ENCODE data around the gene NCOR1. TPM values are rescaled to one million over a fixed set of nuclear protein-coding genes. Genes with fewer than 3 reads are reported as not detected.

NCOR1 gene
- total RNA-seq, 1 experiment from 2014 or later, result 83.8 TPM

DNA sequence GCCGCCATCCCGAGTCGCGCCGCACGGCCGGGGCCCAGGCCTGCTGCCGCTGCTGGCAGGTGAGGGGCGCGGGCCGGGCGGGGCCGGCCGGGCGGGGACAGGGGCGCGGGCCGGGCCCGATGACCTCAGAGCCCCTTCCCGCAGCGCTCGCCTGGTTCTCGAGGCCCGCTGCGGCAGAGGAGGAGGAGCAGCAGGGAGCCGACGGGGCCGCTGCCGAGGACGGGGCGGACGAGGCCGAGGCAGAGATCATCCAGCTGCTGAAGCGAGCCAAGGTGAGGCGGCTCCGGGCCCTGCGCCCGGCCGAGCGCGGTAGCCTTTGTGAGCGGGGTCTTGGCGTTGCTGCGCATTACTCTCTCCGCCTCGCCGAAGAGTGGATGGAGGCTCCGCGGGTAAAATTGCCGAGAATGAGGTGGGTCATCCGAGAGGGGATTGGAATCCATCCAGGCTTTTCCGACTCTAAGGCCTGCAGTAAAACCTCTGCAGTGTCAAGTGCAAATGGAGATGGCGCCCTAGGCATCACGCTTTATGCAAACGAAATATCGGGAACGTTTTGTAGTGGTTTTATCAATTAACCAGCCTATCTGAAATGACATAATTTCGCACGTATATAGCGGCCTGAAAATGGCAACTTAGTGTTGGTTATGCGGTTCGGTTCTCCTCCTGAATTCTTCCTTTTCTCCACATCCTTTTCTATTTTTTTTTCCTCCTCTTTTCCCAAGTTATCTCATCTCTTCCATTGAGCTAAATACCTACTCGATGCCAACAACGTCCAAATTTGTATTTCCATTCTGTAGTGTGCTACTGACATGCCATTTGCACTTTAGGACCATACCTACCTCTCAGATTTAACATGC lies 215.1 kb downstream of the NCOR1 start:
- ATAC-seq (peak; percentile 64), DNase-seq (ENCODE audit: low read depth, low spot score) (no peak)
- Histone ChIP-seq H3K36me3 (ENCODE audit: control insufficient read depth, insufficient read depth, low read length) (peaks cover 29% of the 10 kb centered on the region), H3K27me3 (ENCODE audit: control insufficient read depth, insufficient read depth, low read length) (no peaks in the 10 kb centered on the region), H3K4me1 (ENCODE audit: control insufficient read depth, insufficient read depth, low read length) (peaks cover 5% of the 10 kb centered on the region; the same call in 1 of the 2 replicates), H3K27ac (ENCODE audit: low read length) (peak overlapping the region; percentile 85), H3K4me3 (ENCODE audit: low read depth in 2 of 2, low read length in 2 of 2) (peak overlapping the region; percentile 77 to 81), H3K9me3 (ENCODE audit: control insufficient read depth, insufficient read depth, low read depth, low read length) (peaks cover 4% of the 10 kb centered on the region; the same call in 1 of the 2 replicates)
- ChIA-PET CTCF (no interaction called here), POLR2A (no interaction called here)
- TF ChIP-seq, protein P1, sequence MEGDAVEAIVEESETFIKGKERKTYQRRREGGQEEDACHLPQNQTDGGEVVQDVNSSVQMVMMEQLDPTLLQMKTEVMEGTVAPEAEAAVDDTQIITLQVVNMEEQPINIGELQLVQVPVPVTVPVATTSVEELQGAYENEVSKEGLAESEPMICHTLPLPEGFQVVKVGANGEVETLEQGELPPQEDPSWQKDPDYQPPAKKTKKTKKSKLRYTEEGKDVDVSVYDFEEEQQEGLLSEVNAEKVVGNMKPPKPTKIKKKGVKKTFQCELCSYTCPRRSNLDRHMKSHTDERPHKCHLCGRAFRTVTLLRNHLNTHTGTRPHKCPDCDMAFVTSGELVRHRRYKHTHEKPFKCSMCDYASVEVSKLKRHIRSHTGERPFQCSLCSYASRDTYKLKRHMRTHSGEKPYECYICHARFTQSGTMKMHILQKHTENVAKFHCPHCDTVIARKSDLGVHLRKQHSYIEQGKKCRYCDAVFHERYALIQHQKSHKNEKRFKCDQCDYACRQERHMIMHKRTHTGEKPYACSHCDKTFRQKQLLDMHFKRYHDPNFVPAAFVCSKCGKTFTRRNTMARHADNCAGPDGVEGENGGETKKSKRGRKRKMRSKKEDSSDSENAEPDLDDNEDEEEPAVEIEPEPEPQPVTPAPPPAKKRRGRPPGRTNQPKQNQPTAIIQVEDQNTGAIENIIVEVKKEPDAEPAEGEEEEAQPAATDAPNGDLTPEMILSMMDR (IDR thresholded peaks at IDR 0.05), result no peak
- no peak for TF ChIP-seq TCF7L2 (IDR thresholded peaks at IDR 0.05; ENCODE audit: low read depth, low read length)
- no peak; the same call in 1 of the 2 replicates for TF ChIP-seq SIN3A (IDR thresholded peaks at IDR 0.05; ENCODE audit: borderline replicate concordance, insufficient read depth, low read depth, low read length)
- TF ChIP-seq, protein P2, sequence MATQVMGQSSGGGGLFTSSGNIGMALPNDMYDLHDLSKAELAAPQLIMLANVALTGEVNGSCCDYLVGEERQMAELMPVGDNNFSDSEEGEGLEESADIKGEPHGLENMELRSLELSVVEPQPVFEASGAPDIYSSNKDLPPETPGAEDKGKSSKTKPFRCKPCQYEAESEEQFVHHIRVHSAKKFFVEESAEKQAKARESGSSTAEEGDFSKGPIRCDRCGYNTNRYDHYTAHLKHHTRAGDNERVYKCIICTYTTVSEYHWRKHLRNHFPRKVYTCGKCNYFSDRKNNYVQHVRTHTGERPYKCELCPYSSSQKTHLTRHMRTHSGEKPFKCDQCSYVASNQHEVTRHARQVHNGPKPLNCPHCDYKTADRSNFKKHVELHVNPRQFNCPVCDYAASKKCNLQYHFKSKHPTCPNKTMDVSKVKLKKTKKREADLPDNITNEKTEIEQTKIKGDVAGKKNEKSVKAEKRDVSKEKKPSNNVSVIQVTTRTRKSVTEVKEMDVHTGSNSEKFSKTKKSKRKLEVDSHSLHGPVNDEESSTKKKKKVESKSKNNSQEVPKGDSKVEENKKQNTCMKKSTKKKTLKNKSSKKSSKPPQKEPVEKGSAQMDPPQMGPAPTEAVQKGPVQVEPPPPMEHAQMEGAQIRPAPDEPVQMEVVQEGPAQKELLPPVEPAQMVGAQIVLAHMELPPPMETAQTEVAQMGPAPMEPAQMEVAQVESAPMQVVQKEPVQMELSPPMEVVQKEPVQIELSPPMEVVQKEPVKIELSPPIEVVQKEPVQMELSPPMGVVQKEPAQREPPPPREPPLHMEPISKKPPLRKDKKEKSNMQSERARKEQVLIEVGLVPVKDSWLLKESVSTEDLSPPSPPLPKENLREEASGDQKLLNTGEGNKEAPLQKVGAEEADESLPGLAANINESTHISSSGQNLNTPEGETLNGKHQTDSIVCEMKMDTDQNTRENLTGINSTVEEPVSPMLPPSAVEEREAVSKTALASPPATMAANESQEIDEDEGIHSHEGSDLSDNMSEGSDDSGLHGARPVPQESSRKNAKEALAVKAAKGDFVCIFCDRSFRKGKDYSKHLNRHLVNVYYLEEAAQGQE (IDR thresholded peaks at IDR 0.05; ENCODE audit: insufficient read depth in 1 of 2, low read depth in 2 of 2, low read length in 1 of 2), result no peak
- TF ChIP-seq POLR2AphosphoS5 (IDR thresholded peaks at IDR 0.05; ENCODE audit: low read depth, low read length), result no peak; the same call in 1 of the 2 replicates
- in situ Hi-C loops (cut with HindIII; ENCODE audit: low pct_unique_long_range_greater_than_20kb, low sequenced_read_pairs) (no loop called here), intact Hi-C loops (cut with micrococcal nuclease; ENCODE audit: unreplicated experiment) (loop anchor here (2.0 to 5.0 kb wide), 2 partner anchors 55 to 173 kb away; partner anchors contain the start of gene ADORA2B)
- no TSS peak for BruUV-seq (replicated peaks)

DNA sequence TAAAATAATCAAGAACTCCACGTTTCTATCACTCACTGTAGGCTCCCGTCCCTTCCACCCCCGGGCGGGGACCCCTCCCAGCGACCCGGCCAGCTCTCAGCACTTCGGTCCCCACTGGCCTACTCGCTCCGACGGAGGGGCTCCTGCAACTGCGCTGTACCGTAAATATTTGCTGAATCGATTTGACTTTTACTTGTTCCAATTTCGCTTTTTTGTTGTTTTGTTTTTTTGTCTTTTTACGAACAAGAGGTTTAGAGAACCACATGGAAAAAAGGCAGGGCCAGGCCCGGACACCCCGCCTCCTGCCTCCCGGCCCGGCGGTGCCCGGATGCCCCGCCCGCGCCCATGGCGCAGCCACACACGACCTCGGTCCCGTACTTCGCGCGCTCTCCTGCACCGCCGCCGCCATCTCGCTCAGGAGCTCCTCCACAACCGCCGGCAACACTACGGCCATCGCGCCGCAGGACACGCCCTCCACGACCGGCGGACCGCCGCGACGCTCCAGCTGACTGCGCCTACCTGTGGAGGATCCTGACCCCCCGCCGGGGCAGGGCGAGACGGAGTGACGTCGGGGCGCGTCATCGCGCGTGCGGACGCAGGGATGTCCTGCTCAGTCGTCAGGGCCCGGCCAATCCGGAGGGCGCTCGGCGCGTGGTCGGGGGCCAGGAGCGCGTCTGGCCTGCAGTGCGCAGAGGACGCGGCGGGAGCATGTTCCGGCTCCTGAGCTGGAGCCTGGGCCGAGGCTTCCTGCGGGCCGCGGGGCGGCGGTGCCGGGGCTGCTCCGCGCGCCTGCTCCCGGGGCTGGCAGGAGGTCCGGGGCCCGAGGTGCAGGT lies 216.0 kb downstream of the NCOR1 start, which contains the start of the genes TTC19 and ZSWIM7:
Gene TTC19, plus strand, starts transcription at position 684 of the 833 bp plus-strand sequence. Its CDS starts 25 bp downstream, at position 709.
Gene ZSWIM7, minus strand, starts transcription at position 564 of the 833 bp plus-strand sequence. Its CDS starts 110 bp downstream, at position 454.
- in situ Hi-C loops (cut with HindIII; ENCODE audit: low pct_unique_long_range_greater_than_20kb, low sequenced_read_pairs), result no loop called here
- peaks cover 4% of the 10 kb centered on the region; the same call in 1 of the 2 replicates for H3K9me3 ChIP-seq (ENCODE audit: control insufficient read depth, insufficient read depth, low read depth, low read length)
- intact Hi-C loops (cut with micrococcal nuclease; ENCODE audit: unreplicated experiment), result loop anchor here (2.0 to 5.0 kb wide), 2 partner anchors 55 to 172 kb away; partner anchors contain the start of gene ADORA2B
- ATAC-seq, result peak; percentile 98
- H3K4me3 ChIP-seq (ENCODE audit: low read depth in 2 of 2, low read length in 2 of 2), result peak within 1 kb of the TSS; percentile 77 to 81
- H3K4me1 ChIP-seq (ENCODE audit: control insufficient read depth, insufficient read depth, low read length), result peaks cover 5% of the 10 kb centered on the region; the same call in 1 of the 2 replicates
- TF ChIP-seq, protein P1 (IDR thresholded peaks at IDR 0.05), result no peak
- TF ChIP-seq TCF7L2 (IDR thresholded peaks at IDR 0.05; ENCODE audit: low read depth, low read length), result no peak
- TF ChIP-seq, protein P2 (IDR thresholded peaks at IDR 0.05; ENCODE audit: insufficient read depth in 1 of 2, low read depth in 2 of 2, low read length in 1 of 2), result no peak; a peak in 1 of 4 replicates
- TF ChIP-seq POLR2AphosphoS5 (IDR thresholded peaks at IDR 0.05; ENCODE audit: low read depth, low read length), result no peak; the same call in none of the 2 replicates
- TF ChIP-seq SIN3A (IDR thresholded peaks at IDR 0.05; ENCODE audit: borderline replicate concordance, insufficient read depth, low read depth, low read length), result no peak; the same call in 1 of the 2 replicates
- no peaks in the 10 kb centered on the region for H3K27me3 ChIP-seq (ENCODE audit: control insufficient read depth, insufficient read depth, low read length)
- peak; percentile 81 for DNase-seq (ENCODE audit: low read depth, low spot score)
- peaks cover 23% of the 10 kb centered on the region for H3K36me3 ChIP-seq (ENCODE audit: control insufficient read depth, insufficient read depth, low read length)
- peak within 1 kb of the TSS; percentile 89 for H3K27ac ChIP-seq (ENCODE audit: low read length)
- BruUV-seq (replicated peaks), result no TSS peak
- CTCF ChIA-PET, result interaction anchor here (0.6 to 1.7 kb wide), 5 partner anchors 28 to 485 kb away, joined by 4 to 8 read pairs (median 7); partner anchors contain the start of gene ADORA2B
- POLR2A ChIA-PET, result interaction anchor here (0.7 kb wide), 1 partner anchor 170 kb away, joined by 5 read pairs; no protein-coding TSS in a partner anchor
